HEK293 (cell line): ENCODE measurements around the gene UBALD1.

Experiments used
- CTCF ChIA-PET: fragments of 350-600 bp; formaldehyde crosslinking; extraction: SDS; loops from one replicate; lab custom pipeline; 2021; ENCODE audit warnings: antibody characterized with exemption; lab: Yijun Ruan, JAX
- POLR2A ChIA-PET: fragments of 300-600 bp; formaldehyde crosslinking; extraction: SDS; loops from one replicate; lab custom pipeline; 2020; ENCODE audit warnings: antibody characterized with exemption, inconsistent platforms; lab: Yijun Ruan, JAX
- H3K27ac ChIP-seq: fragments of 200-500 bp; sonication (Bioruptor generic); 2 replicates; pipeline ENCODE4 v1.5.1; 2014; ENCODE audit warnings: low read depth, low read length, control low read depth, inconsistent platforms; ENCODE audit errors: extremely low read depth
- H3K36me3 ChIP-seq, 2 experiments: fragments of 200-500 bp in 1 of 2; sonication (Bioruptor generic) in 1 of 2; 1 replicate in 1 of 2; 2 replicates in 1 of 2; pipeline ENCODE4 v1.5.1; 2014 to 2017; ENCODE audit warnings: inconsistent platforms in 2 of 2, low read length in 2 of 2; ENCODE audit not compliant: control insufficient read depth in 2 of 2, insufficient read depth in 1 of 2
- H3K4me1 ChIP-seq: fragments of 200-500 bp; sonication (Bioruptor generic); 2 replicates; pipeline ENCODE4 v1.5.1; 2014; ENCODE audit warnings: mild to moderate bottlenecking, low read length, inconsistent platforms; ENCODE audit not compliant: control insufficient read depth, insufficient read depth
- H3K4me3 ChIP-seq: 2 replicates; pipeline ENCODE4 v1.5.1; 2011; ENCODE audit warnings: low read depth, mild to moderate bottlenecking, control low read depth, low read length, moderate library complexity
- H3K9me3 ChIP-seq: fragments of 200-500 bp; sonication (Bioruptor generic); 2 replicates; pipeline ENCODE4 v1.5.1; 2014; ENCODE audit warnings: low read depth, low read length, inconsistent platforms; ENCODE audit not compliant: control insufficient read depth, insufficient read depth
- BCL11B ChIP-seq: fragments of 450-650 bp; formaldehyde crosslinking; IDR thresholded peaks from 2 replicates; pipeline ENCODE4 v1.5.1; 2016; ENCODE audit warnings: low read depth, missing biosample characterization, missing genetic modification characterization
- BCL6B ChIP-seq: fragments of 450-650 bp; formaldehyde crosslinking; IDR thresholded peaks from 2 replicates; pipeline ENCODE4 v1.5.1; 2017; ENCODE audit warnings: missing biosample characterization, missing genetic modification characterization
- HOXA7 ChIP-seq: sonication (generic); formaldehyde crosslinking; IDR thresholded peaks from 2 replicates; pipeline ENCODE4 v1.8.1; 2022; ENCODE audit warnings: missing genetic modification reagents, borderline replicate concordance
- REST ChIP-seq: fragments of 450-650 bp; formaldehyde crosslinking; IDR thresholded peaks from 2 replicates; pipeline ENCODE4 v1.5.1; 2016; ENCODE audit warnings: missing biosample characterization, missing genetic modification characterization
- SETDB1 ChIP-seq: IDR thresholded peaks from one replicate; pipeline ENCODE4 v1.6.1; 2017; ENCODE audit warnings: mild to moderate bottlenecking, low read length, moderate library complexity, mixed read lengths; ENCODE audit not compliant: insufficient read length
- YY1 ChIP-seq: fragments of 450-650 bp; formaldehyde crosslinking; IDR thresholded peaks from 2 replicates; pipeline ENCODE4 v1.5.1; 2018; ENCODE audit warnings: missing biosample characterization, missing genetic modification characterization
- ZBTB7A ChIP-seq: fragments of 450-650 bp; formaldehyde crosslinking; IDR thresholded peaks from 2 replicates; pipeline ENCODE4 v1.5.1; 2016; ENCODE audit warnings: low read depth, missing biosample characterization, missing genetic modification characterization
- ZEB2 ChIP-seq: fragments of 450-650 bp; formaldehyde crosslinking; IDR thresholded peaks from 2 replicates; pipeline ENCODE4 v1.5.1; 2016; ENCODE audit warnings: missing biosample characterization, missing genetic modification characterization
- ZFP69B ChIP-seq: fragments of 450-650 bp; formaldehyde crosslinking; IDR thresholded peaks from 2 replicates; pipeline ENCODE4 v1.5.1; 2016; ENCODE audit warnings: missing biosample characterization, missing genetic modification characterization
- ZNF132 ChIP-seq: fragments of 450-650 bp; formaldehyde crosslinking; IDR thresholded peaks from 2 replicates; pipeline ENCODE4 v1.5.1; 2017; ENCODE audit warnings: missing biosample characterization, missing genetic modification characterization, borderline replicate concordance
- ZNF138 ChIP-seq: fragments of 450-650 bp; formaldehyde crosslinking; IDR thresholded peaks from 2 replicates; pipeline ENCODE4 v1.5.1; 2016; ENCODE audit warnings: missing biosample characterization, missing genetic modification characterization, borderline replicate concordance
- ZNF23 ChIP-seq: fragments of 450-650 bp; formaldehyde crosslinking; IDR thresholded peaks from 2 replicates; pipeline ENCODE4 v1.5.1; 2016; ENCODE audit warnings: missing biosample characterization, missing genetic modification characterization, borderline replicate concordance
- ZNF248 ChIP-seq: fragments of 450-650 bp; formaldehyde crosslinking; IDR thresholded peaks from 2 replicates; pipeline ENCODE4 v1.5.1; 2017; ENCODE audit warnings: missing biosample characterization, missing genetic modification characterization
- ZNF324 ChIP-seq: fragments of 450-650 bp; formaldehyde crosslinking; IDR thresholded peaks from 2 replicates; pipeline ENCODE4 v1.5.1; 2016; ENCODE audit warnings: missing biosample characterization, missing genetic modification characterization
- ZNF335 ChIP-seq: fragments of 450-650 bp; formaldehyde crosslinking; conservative IDR thresholded peaks from 2 replicates; pipeline ENCODE4 v1.5.1; 2016; ENCODE audit warnings: missing biosample characterization, missing genetic modification characterization
- ZNF391 ChIP-seq: fragments of 450-650 bp; formaldehyde crosslinking; IDR thresholded peaks from 2 replicates; pipeline ENCODE4 v1.5.1; 2016; ENCODE audit warnings: low read depth, missing biosample characterization, missing genetic modification characterization, borderline replicate concordance
- ZNF560 ChIP-seq: fragments of 450-650 bp; formaldehyde crosslinking; IDR thresholded peaks from 2 replicates; pipeline ENCODE4 v1.5.1; 2017; ENCODE audit warnings: missing biosample characterization, missing genetic modification characterization, borderline replicate concordance
- ZNF654 ChIP-seq: fragments of 450-650 bp; formaldehyde crosslinking; IDR thresholded peaks from 2 replicates; pipeline ENCODE4 v1.5.1; 2016; ENCODE audit warnings: low read depth, missing biosample characterization, missing genetic modification characterization
- ZNF660 ChIP-seq: fragments of 450-650 bp; IDR thresholded peaks from 2 replicates; pipeline ENCODE4 v1.5.1; 2018; ENCODE audit warnings: missing biosample characterization, mild to moderate bottlenecking, missing genetic modification characterization
- ZNF704 ChIP-seq: fragments of 450-650 bp; formaldehyde crosslinking; IDR thresholded peaks from 2 replicates; pipeline ENCODE4 v1.5.1; 2016; ENCODE audit warnings: missing biosample characterization, missing genetic modification characterization
- ZNF76 ChIP-seq: fragments of 450-650 bp; formaldehyde crosslinking; IDR thresholded peaks from 2 replicates; pipeline ENCODE4; 2016; ENCODE audit warnings: low read depth, missing biosample characterization, missing genetic modification characterization, borderline replicate concordance

The UBALD1 gene

GRCh38 chr16:4633910-4634635 lies 19.4 kb upstream of the UBALD1 start (continued):
- no peak for TF ChIP-seq ZNF704 (tag by site-specific recombination)

GRCh38 chr16:4631444-4631843 lies 16.8 kb upstream of the UBALD1 start:
- Histone ChIP-seq H3K36me3 (peaks cover 0 to 23% of the 10 kb centered on the region in 2 experiments; a peak in 2 of 3 replicates), H3K9me3 (no peaks in the 10 kb centered on the region), H3K4me1 (no peaks in the 10 kb centered on the region), H3K27ac (no peak overlapping the region), H3K4me3 (no peak overlapping the region)
- CTCF ChIA-PET, result interaction anchor here (0.7 to 1.9 kb wide), 2 partner anchors 19 to 179 kb away, joined by 3 to 7 read pairs; no protein-coding TSS in a partner anchor
- POLR2A ChIA-PET, result no interaction called here
- TF ChIP-seq ZNF248 (peak; percentile 89), HOXA7 (no peak), SETDB1 (peak; percentile 66)

- H3K27ac ChIP-seq, result no peak overlapping the region
- no peak for TF ChIP-seq ZNF335 (tag by site-specific recombination)
- no peak for TF ChIP-seq ZNF23
- TF ChIP-seq ZNF132, result no peak
- H3K9me3 ChIP-seq, result no peaks in the 10 kb centered on the region
- no peak overlapping the region for H3K4me3 ChIP-seq
- CTCF ChIA-PET, result interaction anchor here (0.6 kb wide), 1 partner anchor 46 kb away, joined by 3 read pairs; no protein-coding TSS in a partner anchor
- peaks cover 0 to 12% of the 10 kb centered on the region in 2 experiments; a peak in 2 of 3 replicates for H3K36me3 ChIP-seq
- POLR2A ChIA-PET, result no interaction called here
- H3K4me1 ChIP-seq, result no peaks in the 10 kb centered on the region
These were observed 13.6 kb upstream of the UBALD1 start for GRCh38 chr16:4628283-4628682.

- no peak for TF ChIP-seq ZNF76 (tag by site-specific recombination)
- no peak for TF ChIP-seq ZNF324 (tag by site-specific recombination)
- TF ChIP-seq ZNF654 (tag by site-specific recombination), result no peak
- no peak for TF ChIP-seq ZNF660 (tag by site-specific recombination)
- no peak for TF ChIP-seq ZNF560 (tag by site-specific recombination)
- TF ChIP-seq ZBTB7A (tag by site-specific recombination), result no peak
- TF ChIP-seq ZFP69B (tag by site-specific recombination), result no peak
- TF ChIP-seq BCL11B, result no peak
- no peak for TF ChIP-seq BCL6B (tag by site-specific recombination)
- TF ChIP-seq ZNF391 (tag by site-specific recombination), result no peak
- TF ChIP-seq REST (tag by site-specific recombination), result no peak
- TF ChIP-seq ZEB2 (tag by site-specific recombination), result no peak
- TF ChIP-seq ZNF138 (tag by site-specific recombination), result no peak
- no peak for TF ChIP-seq YY1 (tag by site-specific recombination)
- TF ChIP-seq, all 188 proteins: peak for 0
- Histone ChIP-seq H3K9me3 (no peaks in the 10 kb centered on the region), H3K4me1 (no peaks in the 10 kb centered on the region), H3K36me3 (peaks cover 0 to 12% of the 10 kb centered on the region in 2 experiments; a peak in 2 of 3 replicates), H3K4me3 (peak overlapping the region; percentile 97), H3K27ac (0 out of 2 replicates have a peak overlapping the region, but pooled peaks have one; percentile 93)
- CTCF ChIA-PET, result interaction anchor here (1.0 kb wide), 1 partner anchor 17 kb away, joined by 3 read pairs; no protein-coding TSS in a partner anchor
- POLR2A ChIA-PET, result interaction anchor here (3.3 kb wide), 1 partner anchor 11 kb away, joined by 31 read pairs; the partner anchor contains the start of gene UBALD1
These were observed 11.7 kb upstream of the UBALD1 start for GRCh38 chr16:4626396-4626795.
